Gastrocnemius medialis (tissue), 4 donors: ENCODE measurements around the gene ACAD9. TPM values are rescaled to one million over a fixed set of nuclear protein-coding genes. Genes with fewer than 3 reads are reported as not detected.

Experiments used
- ATAC-seq, 2 donors: fragments of 150-250 bp; one replicate each; pipeline ENCODE4 v1.9.1; 2016
- DNase-seq, 2 donors: peaks; one replicate each; pipeline ENCODE4 v3.0.0-alpha.2; 2019
- H3K27ac ChIP-seq, 4 donors: fragments of 200-600 bp; sonication (generic); 1 replicate in 1 of 4; 2 replicates in 3 of 4; pipeline ENCODE4 v1.5.1; 2016 to 2018; ENCODE audit warnings: mild to moderate bottlenecking in 2 of 4, moderate library complexity in 1 of 4
- H3K27me3 ChIP-seq, 3 donors: fragments of 200-600 bp; sonication (generic) in 2 of 3; 1 replicate in 1 of 3; 2 replicates in 2 of 3; pipeline versions ENCODE4 v1.5.1 to v1.6.0; 2016 to 2019; ENCODE audit warnings: mild to moderate bottlenecking in 1 of 3, moderate library complexity in 1 of 3
- H3K36me3 ChIP-seq, 2 donors: fragments of 200-600 bp; sonication (generic) in 1 of 2; one replicate each; pipeline ENCODE4 v1.5.1; 2017 to 2018
- H3K4me1 ChIP-seq, 2 donors: fragments of 200-600 bp; sonication (generic) in 1 of 2; one replicate each; pipeline ENCODE4 v1.5.1; 2016 to 2017; ENCODE audit warnings: mild to moderate bottlenecking in 2 of 2
- H3K4me3 ChIP-seq, 4 donors: fragments of 200-600 bp; sonication (generic) in 3 of 4; 1 replicate in 1 of 4; 2 replicates in 3 of 4; pipeline ENCODE4 v1.5.1; 2016 to 2019; ENCODE audit warnings: mild to moderate bottlenecking in 2 of 4
- H3K9me3 ChIP-seq, 3 donors: fragments of 200-600 bp; sonication (generic) in 2 of 3; 1 replicate in 1 of 3; 2 replicates in 2 of 3; pipeline ENCODE4 v1.5.1; 2016 to 2019
- POLR2A ChIP-seq, 2 donors: fragments of 450-650 bp; IDR thresholded peaks; one replicate each; pipeline ENCODE4 v1.6.1; 2017; ENCODE audit warnings: antibody characterized with exemption in 2 of 2, mild to moderate bottlenecking in 2 of 2, moderate library complexity in 2 of 2
- in situ Hi-C, 4 donors: fragments of 200-750 bp; cut with MboI; loops; one replicate each; pipeline versions ENCODE4 v1.15.0 to v1.8.0; 2017; ENCODE audit warnings: low sequenced_read_pairs in 4 of 4
- intact Hi-C: fragments of 100-400 bp; cut with DNase I; formaldehyde crosslinking; loops from one replicate; pipeline ENCODE4 v1.15.1; 2023; ENCODE audit warnings: low total_unique reads
- total RNA-seq, 4 donors: library from RNA; depleted of rRNA; stranded (reverse); fragments of >200 nt; gene quantifications; one replicate each; pipeline versions ENCODE4 v1.1.0 to v1.2.3, GENCODE V29; 2016
- TF ChIP-seq, protein P1 (sequence below), 5 experiments: fragments of 450-650 bp in 3 of 5; fragments of 200-600 bp in 2 of 5; sonication (generic) in 2 of 5; IDR thresholded peaks in 4 of 5; conservative IDR thresholded peaks in 1 of 5; 1 replicate in 4 of 5; 2 replicates in 1 of 5; pipeline ENCODE4 v1.5.1; 2016 to 2019; ENCODE audit warnings: antibody characterized with exemption in 5 of 5, mild to moderate bottlenecking in 3 of 5, moderate library complexity in 3 of 5

The ACAD9 gene
- total RNA-seq, 4 donors from 2014 or later, result 26.3 to 43.0 (median 37.5) TPM

DNA sequence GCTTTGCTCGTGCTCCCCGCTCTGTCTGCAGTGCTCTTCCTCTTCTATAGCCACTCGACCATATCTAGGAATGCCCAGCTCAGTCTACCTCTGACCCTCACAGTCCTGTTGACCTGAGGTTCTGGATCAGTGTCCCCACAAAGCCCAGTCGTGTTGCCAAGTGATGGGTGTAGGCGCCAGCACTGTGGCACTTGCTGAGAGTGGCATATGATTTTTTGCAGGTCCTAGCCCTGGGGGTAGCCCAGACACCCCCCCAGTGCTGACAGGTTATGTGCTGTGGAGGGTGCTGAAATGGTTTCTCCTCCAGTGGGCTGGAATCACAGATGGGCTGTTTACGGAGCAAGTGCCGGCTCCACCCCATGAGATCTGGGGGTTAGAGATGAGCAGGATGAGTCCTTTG lies 32.5 kb downstream of the ACAD9 start:
- Histone ChIP-seq H3K36me3 (peaks cover 0 to 98% of the 10 kb centered on the region in 2 donors), H3K4me3 (no peak overlapping the region), H3K27me3 (no peaks in the 10 kb centered on the region), H3K4me1 (no peaks in the 10 kb centered on the region), H3K27ac (no peak overlapping the region), H3K9me3 (no peaks in the 10 kb centered on the region)
- TF ChIP-seq POLR2A (IDR thresholded peaks at IDR 0.05), result no peak
- TF ChIP-seq, protein P1, sequence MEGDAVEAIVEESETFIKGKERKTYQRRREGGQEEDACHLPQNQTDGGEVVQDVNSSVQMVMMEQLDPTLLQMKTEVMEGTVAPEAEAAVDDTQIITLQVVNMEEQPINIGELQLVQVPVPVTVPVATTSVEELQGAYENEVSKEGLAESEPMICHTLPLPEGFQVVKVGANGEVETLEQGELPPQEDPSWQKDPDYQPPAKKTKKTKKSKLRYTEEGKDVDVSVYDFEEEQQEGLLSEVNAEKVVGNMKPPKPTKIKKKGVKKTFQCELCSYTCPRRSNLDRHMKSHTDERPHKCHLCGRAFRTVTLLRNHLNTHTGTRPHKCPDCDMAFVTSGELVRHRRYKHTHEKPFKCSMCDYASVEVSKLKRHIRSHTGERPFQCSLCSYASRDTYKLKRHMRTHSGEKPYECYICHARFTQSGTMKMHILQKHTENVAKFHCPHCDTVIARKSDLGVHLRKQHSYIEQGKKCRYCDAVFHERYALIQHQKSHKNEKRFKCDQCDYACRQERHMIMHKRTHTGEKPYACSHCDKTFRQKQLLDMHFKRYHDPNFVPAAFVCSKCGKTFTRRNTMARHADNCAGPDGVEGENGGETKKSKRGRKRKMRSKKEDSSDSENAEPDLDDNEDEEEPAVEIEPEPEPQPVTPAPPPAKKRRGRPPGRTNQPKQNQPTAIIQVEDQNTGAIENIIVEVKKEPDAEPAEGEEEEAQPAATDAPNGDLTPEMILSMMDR (IDR thresholded peaks at IDR 0.05 in 4 of 5, conservative IDR thresholded peaks at IDR 0.05 in 1 of 5), result no peak
- intact Hi-C loops, result no loop called here
- no peak for DNase-seq
- in situ Hi-C loops, result no loop called here
- no peak for ATAC-seq

DNA sequence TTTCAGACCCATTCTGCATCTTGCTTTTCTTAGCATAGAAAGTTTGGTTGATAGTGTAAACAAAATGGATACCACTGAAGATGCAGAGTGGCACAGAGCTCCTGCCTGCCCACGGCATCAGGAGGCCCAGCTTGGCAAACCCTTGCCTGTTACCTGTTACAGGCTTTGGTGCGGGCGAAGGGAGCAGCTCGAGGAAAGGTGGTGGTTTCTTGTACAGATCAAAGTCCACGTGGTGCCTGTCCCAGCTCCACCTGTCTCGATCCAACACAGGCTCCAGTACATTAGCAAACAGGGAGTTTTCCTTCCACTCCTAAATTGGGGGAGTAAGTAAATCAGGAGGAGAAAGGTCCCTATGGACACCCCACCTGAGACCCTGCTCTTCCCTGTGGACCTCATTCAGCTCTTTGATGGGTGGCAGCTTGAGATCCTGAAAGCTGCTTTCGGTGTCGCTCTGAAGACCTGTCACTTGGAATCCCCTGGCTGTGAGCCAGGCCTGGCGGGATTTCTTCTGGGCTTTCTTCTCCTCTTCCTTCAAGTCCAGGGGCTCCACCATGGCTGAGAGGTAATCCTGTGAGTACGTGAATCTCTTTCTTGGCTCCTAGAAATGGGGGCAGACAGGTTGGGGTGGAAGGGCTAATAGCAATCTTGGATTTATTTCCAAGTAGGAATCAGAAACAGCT lies 35.7 kb downstream of the ACAD9 start:
- Histone ChIP-seq H3K27ac (no peak overlapping the region), H3K9me3 (no peaks in the 10 kb centered on the region), H3K4me3 (no peak overlapping the region), H3K27me3 (no peaks in the 10 kb centered on the region), H3K36me3 (peaks cover 0 to 66% of the 10 kb centered on the region in 2 donors), H3K4me1 (no peaks in the 10 kb centered on the region)
- DNase-seq (peak in 1 of 2 donors; percentile 11), ATAC-seq (no peak)
- TF ChIP-seq POLR2A (IDR thresholded peaks at IDR 0.05), result no peak
- TF ChIP-seq, protein P1 (IDR thresholded peaks at IDR 0.05 in 4 of 5, conservative IDR thresholded peaks at IDR 0.05 in 1 of 5), result no peak
- in situ Hi-C loops, result no loop called here
- intact Hi-C loops, result no loop called here

DNA sequence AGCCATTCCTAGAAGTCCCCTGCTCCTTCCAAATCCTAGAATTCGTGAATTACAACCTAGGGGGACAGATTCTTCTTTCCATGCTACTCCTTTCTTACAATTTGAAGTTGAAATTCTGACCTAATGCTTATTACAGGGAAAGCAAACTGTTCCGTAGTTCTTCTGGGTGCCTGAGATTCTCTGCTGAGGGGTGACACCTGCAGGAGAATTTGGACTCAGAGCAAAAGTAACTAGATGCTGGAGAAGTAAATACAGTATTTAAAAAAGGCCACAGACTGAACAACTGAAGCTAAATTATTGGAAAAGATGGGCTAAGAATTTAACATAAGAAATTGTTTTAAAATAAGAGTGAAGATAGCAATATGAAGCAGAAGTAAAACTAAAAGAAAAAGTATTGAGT lies 37.9 kb downstream of the ACAD9 start:
- Histone ChIP-seq H3K36me3 (peaks cover 0 to 44% of the 10 kb centered on the region in 2 donors), H3K27ac (no peak overlapping the region), H3K9me3 (no peaks in the 10 kb centered on the region), H3K4me3 (no peak overlapping the region), H3K4me1 (no peaks in the 10 kb centered on the region), H3K27me3 (no peaks in the 10 kb centered on the region)
- intact Hi-C loops, result no loop called here
- DNase-seq, result no peak
- ATAC-seq, result no peak
- in situ Hi-C loops, result no loop called here
- TF ChIP-seq, protein P1 (IDR thresholded peaks at IDR 0.05 in 4 of 5, conservative IDR thresholded peaks at IDR 0.05 in 1 of 5), result no peak
- TF ChIP-seq POLR2A (IDR thresholded peaks at IDR 0.05), result no peak

- in situ Hi-C loops (no loop called here), intact Hi-C loops (no loop called here)
- ATAC-seq, result no peak
- TF ChIP-seq, protein P1 (IDR thresholded peaks at IDR 0.05 in 4 of 5, conservative IDR thresholded peaks at IDR 0.05 in 1 of 5), result no peak
- TF ChIP-seq POLR2A (IDR thresholded peaks at IDR 0.05), result no peak
- no peaks in the 10 kb centered on the region for H3K9me3 ChIP-seq
- no peaks in the 10 kb centered on the region for H3K4me1 ChIP-seq
- H3K27ac ChIP-seq, result no peak overlapping the region
- no peak overlapping the region for H3K4me3 ChIP-seq
- no peaks in the 10 kb centered on the region for H3K27me3 ChIP-seq
- no peak for DNase-seq
- peaks cover 0 to 17% of the 10 kb centered on the region in 2 donors for H3K36me3 ChIP-seq
These were observed 40.6 kb downstream of the ACAD9 start for GRCh38 chr3:128919988-128920387.
